ENCODE data around the gene PHLDA3. TPM values are rescaled to one million over a fixed set of nuclear protein-coding genes. Genes with fewer than 3 reads are reported as not detected.
"Not testable (repeated sequence)": the region's sequence is repeated elsewhere in the genome, so short reads cannot be mapped to it uniquely, and the experiment has no call there.

The PHLDA3 gene
- total and polyA plus RNA-seq, 2 of the 13 experiments (the other 11 are each of a cell fraction or from before 2014, with no cell fraction given): 16.7 to 33.6 TPM

- DNase-seq (ENCODE audit: low spot score); H3K27ac ChIP-seq (ENCODE audit: extremely low read length, insufficient read depth, low read length); H3K36me3 ChIP-seq (replicated peaks in 1 of 2; ENCODE audit: control insufficient read depth in 1 of 2, insufficient read depth in 2 of 2, low read length in 2 of 2); ATAC-seq; in situ Hi-C loops (cut with HindIII; ENCODE audit: extremely low pct_ligation_motif_present, low pct_unique_long_range_greater_than_20kb); H3K9ac ChIP-seq (ENCODE audit: insufficient read depth, low read depth, low read length); BruUV-seq (replicated peaks); intact Hi-C loops (cut with micrococcal nuclease; ENCODE audit: unreplicated experiment); H4K20me1 ChIP-seq (ENCODE audit: insufficient read depth, low read length); POLR2A ChIA-PET; H3K79me2 ChIP-seq (ENCODE audit: insufficient read depth, low read length); H2AFZ ChIP-seq (ENCODE audit: low read length); H3K9me3 ChIP-seq (ENCODE audit: low read length); FAIRE-seq; H3K4me3 ChIP-seq (replicated peaks in 1 of 3; ENCODE audit: insufficient read depth in 1 of 3, low read depth in 2 of 3, low read length in 3 of 3); H3K27me3 ChIP-seq (ENCODE audit: control insufficient read depth in 1 of 2, insufficient read depth in 2 of 2, low read length in 2 of 2); H3K4me2 ChIP-seq (ENCODE audit: low read depth, low read length); CTCF ChIA-PET (ENCODE audit: low intra/inter-chr PET ratio, low total read pairs); TF ChIP-seq ATF7 (CRISPR knock-in tag; IDR thresholded peaks at IDR 0.05): not testable (repeated sequence)
- peaks cover 43% of the 10 kb centered on the region for H3K4me1 ChIP-seq (ENCODE audit: insufficient read depth, low read length)
- 100% methylated on average over 3 of the region's 3 CpGs for WGBS (ENCODE audit: low lambda C conversion rate)
- peak; percentile 87 for TF ChIP-seq ATF7 (IDR thresholded peaks at IDR 0.05)
These were observed 24.2 kb upstream of the PHLDA3 start for GRCh38 chr1:201493026-201493656.

- ChIA-PET POLR2A (interaction anchor here (1.5 kb wide), 1 partner anchor 12 kb away, joined by 3 read pairs; no protein-coding TSS in a partner anchor), CTCF (ENCODE audit: low intra/inter-chr PET ratio, low total read pairs) (no interaction called here)
- H3K9me3 ChIP-seq (ENCODE audit: low read length): no peaks in the 10 kb centered on the region
- no peaks in the 10 kb centered on the region for H4K20me1 ChIP-seq (ENCODE audit: insufficient read depth, low read length)
- no peak overlapping the region for H2AFZ ChIP-seq (ENCODE audit: low read length)
- DNase-seq (ENCODE audit: low spot score) (no peak), ATAC-seq (no peak), FAIRE-seq (no peak)
- 97% methylated on average over 3 of the region's 3 CpGs for WGBS (ENCODE audit: low lambda C conversion rate)
- no peak overlapping the region for H3K4me2 ChIP-seq (ENCODE audit: low read depth, low read length)
- no peaks in the 10 kb centered on the region for H3K79me2 ChIP-seq (ENCODE audit: insufficient read depth, low read length)
- H3K27ac ChIP-seq (ENCODE audit: extremely low read length, insufficient read depth, low read length): no peak overlapping the region
- H3K36me3 ChIP-seq (replicated peaks in 1 of 2; ENCODE audit: control insufficient read depth in 1 of 2, insufficient read depth in 2 of 2, low read length in 2 of 2): peaks cover 3 to 9% of the 10 kb centered on the region in 2 experiments; a peak in 2 of 5 replicates
- no peak overlapping the region for H3K9ac ChIP-seq (ENCODE audit: insufficient read depth, low read depth, low read length)
- peaks cover 36% of the 10 kb centered on the region for H3K4me1 ChIP-seq (ENCODE audit: insufficient read depth, low read length)
- intact Hi-C loops (cut with micrococcal nuclease; ENCODE audit: unreplicated experiment) (no loop called here), in situ Hi-C loops (cut with HindIII; ENCODE audit: extremely low pct_ligation_motif_present, low pct_unique_long_range_greater_than_20kb) (no loop called here)
- H3K4me3 ChIP-seq (replicated peaks in 1 of 3; ENCODE audit: insufficient read depth in 1 of 3, low read depth in 2 of 3, low read length in 3 of 3): no peak overlapping the region
- no TSS peak for BruUV-seq (replicated peaks)
- no peaks in the 10 kb centered on the region for H3K27me3 ChIP-seq (ENCODE audit: control insufficient read depth in 1 of 2, insufficient read depth in 2 of 2, low read length in 2 of 2)
- TF ChIP-seq TCF7 (IDR thresholded peaks at IDR 0.05; ENCODE audit: low read depth): no peak
- no peak for TF ChIP-seq ZNF740 (CRISPR knock-in tag; IDR thresholded peaks at IDR 0.05)
- TF ChIP-seq FOSL2 (CRISPR knock-in tag; IDR thresholded peaks at IDR 0.05): no peak
- TF ChIP-seq CHD4 (IDR thresholded peaks at IDR 0.05; ENCODE audit: borderline replicate concordance, low read length): no peak
- no peak for TF ChIP-seq DZIP1 (CRISPR knock-in tag; IDR thresholded peaks at IDR 0.05)
- no peak for TF ChIP-seq UBTF (CRISPR knock-in tag; IDR thresholded peaks at IDR 0.05)
These were observed 23.0 kb upstream of the PHLDA3 start for GRCh38 chr1:201491896-201492511.
